NCI-H2227 (cell line): Measurements from ENCODE around the gene LYRM1.

Experiments used
- DNase-seq: peaks from one replicate; lab custom pipeline; 2025; ENCODE audit not compliant: unreplicated experiment; lab: John Stamatoyannopoulos, UW

The LYRM1 gene

DNA sequence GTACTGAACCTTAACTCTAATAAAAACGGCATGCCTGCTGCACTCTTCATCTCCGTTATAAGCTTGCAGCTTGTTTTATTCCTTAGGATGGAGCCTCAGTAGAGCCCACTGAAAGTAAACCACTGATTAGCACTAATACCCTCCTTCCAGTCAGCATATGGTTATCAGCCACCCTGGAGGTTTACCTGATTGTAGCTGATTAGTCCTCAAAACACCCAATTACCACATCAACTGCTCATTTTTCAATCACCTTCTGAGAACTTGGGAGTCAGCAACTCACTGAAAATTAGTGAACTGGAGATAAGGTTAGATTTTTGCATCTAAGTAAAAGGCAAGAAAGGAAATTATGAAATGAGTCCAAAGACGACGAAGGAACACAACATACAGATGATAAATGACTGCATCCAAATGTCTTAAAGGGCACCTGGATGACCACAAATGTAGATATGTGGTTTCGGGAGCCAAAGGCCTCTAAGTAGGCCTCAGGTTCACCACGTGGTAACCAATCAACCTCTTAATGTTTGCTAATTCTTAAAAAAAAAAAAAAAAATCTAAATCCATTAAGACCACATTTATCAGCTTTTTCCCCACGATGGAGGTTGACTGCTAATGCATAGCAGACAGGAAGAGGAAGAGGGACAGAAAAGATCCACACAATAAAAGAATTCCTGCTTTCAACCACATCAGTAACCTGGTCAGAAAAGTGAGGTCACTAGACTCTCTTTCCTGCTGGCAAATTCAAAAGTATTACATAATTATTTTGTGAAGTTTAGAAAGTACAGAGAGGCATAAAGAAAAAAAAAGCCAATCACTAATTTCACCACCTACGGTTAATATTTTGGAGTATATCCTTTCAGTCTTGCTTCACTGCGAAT is 28.4 kb upstream of the LYRM1 start:
- no peak for DNase-seq

DNA sequence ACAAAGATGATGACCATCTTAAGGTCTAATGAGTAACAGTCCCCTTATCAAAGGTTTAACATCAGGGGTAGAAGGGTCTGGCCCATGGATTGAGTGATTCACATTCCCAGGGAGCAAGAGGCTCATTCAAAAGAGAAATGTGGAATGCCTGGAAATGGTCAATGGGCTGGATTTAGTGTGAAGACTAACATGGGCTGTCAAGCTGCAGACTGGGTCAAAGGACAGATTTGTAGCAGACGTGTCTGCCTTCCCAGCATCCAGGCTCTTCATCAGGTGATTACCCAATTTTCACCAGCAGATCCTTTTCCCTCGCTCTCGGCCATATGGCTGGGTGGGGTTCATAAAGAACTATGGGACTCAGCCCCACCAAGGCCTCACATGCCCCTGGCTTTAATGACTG is 27.2 kb upstream of the LYRM1 start:
- no peak for DNase-seq

DNA sequence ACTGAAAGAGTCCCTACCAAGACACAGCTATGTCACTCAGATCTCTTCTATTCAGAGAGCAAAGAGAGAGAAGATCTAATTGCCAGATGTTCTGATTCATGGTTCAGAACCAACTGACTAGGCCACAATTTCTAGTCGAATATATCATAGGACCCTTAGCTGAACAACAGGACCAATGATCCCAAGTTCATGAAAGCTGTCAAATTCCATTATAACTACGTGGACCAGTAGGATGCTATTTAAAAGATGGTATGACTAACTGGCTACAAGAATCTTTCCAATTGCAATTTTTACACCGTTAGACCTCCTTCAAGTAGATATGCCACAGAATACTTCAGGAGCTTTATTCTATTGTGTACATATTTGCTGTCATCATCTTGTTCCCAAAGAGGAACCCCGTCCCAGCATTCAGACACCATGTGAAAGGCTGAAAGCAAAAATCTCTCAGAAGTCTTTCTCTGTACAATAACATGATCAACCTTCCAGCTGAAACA is 26.4 kb upstream of the LYRM1 start:
- no peak for DNase-seq

DNA sequence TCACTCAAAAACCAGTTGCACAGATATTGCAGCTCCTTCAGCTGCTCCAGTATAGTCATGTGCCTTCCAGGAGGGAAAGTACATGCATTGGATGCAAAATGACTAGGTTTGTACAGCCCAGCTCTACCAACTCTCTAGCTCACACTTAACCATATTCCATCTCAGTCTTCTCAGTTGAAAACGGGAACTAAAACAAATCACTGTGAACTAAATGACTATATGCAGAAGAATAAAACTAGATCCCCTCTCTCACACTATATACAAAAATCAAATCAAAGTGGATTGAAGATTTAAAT is 25.3 kb upstream of the LYRM1 start:
- DNase-seq = no peak

DNA sequence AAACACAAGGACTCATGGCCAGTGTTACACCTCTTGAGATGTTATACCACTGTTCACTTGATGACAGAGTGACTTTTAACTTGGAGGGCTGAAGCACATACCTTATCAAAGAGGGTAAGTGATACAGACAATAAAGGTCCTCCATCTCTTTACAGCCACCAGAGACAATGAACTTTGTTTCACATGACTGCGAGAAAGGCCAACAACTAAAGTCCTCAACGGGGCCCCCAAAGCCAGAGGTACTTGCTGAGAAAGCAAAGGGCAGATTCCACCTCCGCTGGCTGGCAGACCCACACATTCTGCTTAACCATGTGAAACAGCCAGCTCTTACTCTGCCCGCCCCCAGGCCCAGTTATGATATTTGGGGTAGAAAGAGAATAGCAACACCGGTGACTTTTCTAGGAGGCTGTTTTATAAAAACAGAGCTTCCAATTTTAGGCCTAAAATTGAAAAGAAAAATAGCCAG is 21.9 kb upstream of the LYRM1 start:
- DNase-seq = no peak

DNA sequence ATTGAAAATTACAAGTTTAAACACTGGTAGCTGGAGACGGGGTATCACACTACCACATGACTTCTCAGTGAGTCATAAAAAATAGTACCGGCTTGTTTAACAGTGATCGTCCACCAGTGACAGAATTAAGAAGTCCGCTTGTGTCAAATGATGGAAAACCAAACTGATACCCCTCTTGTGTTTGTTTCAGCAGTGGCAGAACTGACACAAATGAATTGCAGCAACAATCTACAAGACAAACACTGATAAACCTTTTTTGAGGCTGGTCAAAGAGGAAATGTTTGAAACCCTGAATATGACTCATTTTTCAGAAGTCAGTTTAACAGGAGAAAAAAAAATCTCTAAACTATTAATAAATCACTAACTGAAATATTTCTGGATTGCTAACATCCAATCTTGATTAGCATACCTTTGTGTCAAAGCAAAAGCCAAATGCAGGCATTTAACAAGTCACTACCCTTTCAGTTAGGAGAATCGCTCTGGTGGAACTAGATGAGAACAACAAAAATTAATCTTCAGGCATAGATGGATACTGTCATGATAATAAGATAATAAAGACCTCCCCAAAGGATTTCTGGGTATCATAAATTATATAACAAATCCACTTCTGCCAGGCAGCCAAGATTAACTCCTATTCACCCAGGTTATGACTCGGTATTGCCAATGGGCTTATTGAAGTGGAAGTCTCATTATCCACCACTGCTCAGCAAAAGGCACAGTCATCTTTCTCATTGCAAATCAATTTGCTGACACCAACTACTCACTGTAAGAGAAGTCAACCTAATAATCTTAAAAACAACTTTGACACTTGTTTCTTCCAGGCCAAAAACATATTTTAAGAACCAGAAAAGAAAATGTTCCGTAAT is 21.2 kb upstream of the LYRM1 start:
- no peak for DNase-seq

DNA sequence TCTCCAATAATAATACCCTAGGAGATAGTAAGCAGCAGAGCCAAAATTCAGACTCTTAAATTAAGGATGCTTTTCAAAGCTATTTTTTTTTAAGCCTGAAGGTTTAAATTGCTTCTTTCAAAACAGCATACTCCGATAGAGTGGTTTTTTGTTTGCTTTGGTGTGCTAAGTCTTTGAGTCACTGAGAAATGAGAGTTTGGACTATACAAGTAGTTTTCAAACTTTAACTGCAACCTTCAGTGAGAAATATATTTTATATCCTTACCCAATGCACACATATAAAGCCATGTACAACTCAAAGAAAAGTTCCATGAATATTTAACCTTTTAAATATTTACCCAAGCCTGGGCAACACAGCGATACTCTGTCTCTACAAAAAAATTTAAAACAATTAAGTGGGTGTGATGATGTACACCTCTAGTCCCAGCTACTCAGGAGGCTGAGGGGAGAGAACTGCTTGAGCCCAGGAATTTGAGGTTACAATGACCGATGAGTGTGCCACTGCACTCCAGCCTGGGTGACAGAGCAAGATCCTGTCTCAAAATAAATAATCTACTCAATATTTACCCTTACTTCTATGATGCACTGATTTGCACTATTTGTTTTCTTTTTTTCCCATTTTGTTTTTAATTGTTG is 19.6 kb upstream of the LYRM1 start:
- no peak for DNase-seq

DNA sequence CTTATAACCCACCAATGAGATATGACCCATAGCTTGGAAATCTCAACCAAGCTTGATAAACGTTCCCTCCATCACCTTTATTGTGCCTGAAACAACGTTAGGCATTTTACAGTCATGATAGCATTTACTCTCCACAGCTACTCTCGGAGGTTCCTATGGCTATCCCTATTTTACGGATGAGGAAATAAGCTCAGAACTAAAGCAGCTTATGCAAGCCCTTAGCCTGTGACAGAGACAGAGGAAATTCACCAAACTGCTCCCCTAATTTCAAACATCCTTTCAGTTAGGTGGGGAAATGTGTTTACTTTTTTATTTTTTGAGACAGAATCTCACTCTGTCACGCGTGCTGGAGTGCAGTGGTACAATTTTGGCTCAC is 19.1 kb upstream of the LYRM1 start:
- DNase-seq = no peak

DNA sequence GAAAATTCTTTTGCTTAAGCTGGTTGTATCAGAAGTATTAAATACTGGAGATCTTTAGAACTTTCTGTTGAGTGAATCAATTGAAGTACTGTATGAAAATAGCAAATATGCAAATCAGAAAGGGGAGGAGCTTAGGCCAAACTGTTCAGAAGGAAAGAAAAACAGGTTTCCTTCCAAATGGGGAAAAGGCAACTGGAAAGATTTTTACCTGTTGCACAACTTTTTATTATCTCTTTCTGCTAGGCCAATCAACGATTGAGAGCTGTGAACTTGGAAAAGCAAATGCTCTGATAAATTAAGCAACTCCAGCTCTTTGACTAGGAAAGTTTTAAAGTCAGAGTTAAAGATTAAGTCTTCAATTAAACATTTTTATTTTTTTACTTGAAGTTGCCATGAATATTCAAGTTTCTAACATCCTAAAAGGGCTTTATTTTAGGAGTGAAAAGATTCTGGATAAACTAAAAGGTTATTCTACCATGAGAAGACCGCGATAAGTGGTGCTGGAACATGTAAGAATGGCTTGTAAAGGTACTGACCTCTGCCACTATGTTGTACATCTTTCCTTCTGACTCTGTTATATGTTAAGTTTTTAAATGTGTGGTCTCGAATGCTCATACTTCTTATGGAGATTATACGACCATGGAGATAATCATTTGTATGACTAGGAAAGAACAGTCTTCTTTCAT is 16.9 kb upstream of the LYRM1 start:
- no peak for DNase-seq

DNA sequence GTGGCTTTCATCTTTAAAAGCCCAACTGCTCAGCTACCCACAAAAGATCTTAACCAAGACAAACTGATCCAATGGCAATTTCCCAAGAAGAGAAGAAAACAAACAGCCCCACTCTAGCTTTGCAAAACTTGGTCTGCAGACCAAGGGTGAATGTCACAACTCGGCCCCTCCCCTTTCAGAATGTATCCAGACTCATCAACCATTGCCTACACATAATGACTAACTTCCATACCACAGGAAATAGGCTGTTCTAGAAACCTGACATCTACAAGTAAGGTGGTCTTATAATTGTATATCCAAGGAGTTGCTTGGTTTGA is 16.4 kb upstream of the LYRM1 start:
- no peak for DNase-seq

DNA sequence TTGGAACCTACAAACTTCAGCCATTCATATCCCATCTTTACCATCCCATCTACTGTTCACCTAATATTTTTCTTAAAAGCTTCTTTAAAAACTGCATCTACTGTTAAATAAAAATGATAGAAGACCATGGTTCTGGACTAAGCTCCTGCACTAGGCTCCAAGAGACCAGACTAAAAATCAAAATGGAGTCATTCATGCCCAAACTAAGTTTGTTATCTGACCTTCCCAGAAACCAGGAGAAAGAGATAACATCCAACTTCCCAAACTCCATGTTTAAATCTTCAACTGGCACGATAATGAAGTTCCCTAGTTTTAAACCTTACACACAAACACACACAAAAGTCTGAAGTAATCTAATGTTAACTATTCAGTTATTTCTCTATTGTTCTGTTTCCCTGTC is 14.3 kb upstream of the LYRM1 start:
- no peak for DNase-seq

DNA sequence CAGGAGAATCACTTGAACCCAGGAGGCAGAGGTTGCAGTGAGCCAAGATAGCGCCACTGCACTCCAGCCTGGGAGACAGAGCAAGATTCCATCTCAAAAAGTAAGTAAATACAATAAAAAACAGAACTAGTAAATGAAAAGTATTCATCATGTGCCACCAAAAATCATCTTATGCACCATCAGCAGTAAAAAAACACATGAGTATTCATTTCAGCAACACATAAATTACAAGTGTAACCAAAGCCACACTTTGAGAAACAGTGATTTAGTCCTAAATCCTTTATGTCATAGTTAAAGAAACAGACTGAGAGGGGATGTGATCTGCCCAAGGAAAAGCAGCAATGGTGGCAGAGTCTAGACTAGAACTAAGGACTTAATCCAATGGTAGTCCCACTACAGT is 13.4 kb upstream of the LYRM1 start:
- DNase-seq = no peak

DNA sequence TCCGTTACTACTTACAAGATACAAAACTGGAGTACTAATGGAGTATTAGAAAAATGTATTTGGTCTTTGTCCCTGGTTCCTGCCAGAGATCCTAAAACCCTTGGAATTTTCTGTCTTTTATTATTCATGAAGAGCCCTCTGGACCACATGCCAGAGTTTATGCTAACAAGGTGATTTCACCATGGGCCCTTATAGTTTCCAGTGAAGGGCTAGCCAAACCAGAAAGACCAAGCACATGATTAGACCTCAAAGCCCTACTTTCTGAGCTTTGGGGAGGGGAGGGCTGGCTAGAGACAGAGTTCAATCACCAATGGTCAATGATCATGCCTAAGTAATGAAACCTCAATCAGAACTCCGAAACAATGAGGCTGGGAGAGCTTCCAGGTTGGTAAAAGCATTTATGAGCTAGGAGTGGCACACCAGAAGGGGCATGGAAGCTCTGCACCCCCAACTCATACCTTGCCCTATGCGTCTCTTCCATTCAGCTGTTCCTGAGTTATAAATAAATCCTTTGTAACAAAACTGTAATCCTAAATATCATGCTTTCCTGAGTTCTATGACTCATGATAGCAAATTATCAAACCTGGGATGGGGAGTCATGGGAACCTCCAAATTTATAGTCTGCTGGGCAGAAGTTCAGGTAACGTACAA is 10.8 kb upstream of the LYRM1 start:
- no peak for DNase-seq

DNA sequence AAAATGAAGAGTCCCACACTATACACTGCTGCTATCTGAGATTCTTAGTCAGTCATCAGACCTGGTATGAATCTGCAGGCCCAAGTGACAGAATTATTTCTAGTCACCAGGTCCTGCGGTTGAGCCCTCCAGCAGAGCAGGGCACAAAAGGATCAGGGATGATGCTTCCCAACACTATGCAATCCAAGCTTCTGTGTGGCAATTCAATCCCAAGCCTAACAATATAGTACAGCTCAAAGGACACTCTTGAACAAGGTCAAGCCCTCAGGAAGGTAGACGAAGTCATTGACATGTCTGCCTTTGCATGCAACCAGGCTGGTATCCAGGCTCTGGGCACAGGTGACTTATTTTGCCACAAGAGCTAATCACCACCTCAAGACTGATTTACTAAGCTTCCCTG is 6.2 kb upstream of the LYRM1 start:
- no peak for DNase-seq

DNA sequence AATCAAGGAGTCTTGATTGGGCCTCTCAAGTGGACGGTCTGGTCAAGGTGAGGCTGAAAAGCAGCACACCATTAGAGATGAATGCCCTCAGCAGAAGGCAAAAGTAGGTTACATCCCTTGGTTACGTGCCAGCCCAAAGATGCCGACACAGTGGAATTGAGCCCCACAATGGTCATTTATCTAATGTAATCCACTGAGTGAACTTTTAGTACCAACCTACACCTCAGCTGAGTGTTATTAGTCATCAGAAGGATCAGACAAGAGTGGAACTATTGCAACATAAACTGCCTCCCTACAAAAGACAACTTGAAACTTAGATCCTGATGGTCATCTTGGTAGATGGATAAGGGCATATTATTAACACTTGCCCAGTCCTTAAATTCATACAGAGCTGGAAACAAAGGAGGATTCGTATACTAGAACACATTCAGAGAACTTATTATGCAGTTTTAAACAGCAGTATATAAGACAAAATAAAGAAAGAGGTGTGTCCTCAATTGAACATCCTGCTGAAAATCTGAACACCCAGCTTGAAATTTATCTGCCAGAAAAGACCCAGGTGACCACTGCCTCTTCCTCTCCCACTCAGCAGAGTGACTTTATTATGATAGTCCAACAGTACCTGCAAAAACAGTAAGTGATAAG is 3.2 kb upstream of the LYRM1 start:
- DNase-seq = no peak

DNA sequence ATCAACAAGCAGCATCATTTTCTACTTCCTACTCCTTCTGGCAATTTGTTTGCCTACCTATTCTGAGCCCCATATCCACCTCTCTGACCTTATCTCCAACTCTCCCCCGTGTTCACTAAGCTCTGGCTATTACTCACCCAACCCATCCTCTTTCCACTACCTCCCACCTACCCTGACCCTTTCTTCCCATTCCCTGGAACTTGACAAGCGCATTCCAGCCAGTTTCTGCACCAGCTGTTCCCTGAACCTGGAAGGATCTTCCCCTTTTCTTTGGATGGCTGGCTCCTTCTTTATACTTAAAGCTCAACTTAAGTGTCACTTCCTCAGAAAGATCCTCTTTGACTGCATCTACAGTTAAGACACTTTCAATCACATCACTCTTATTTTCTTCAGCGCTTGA is 2.6 kb upstream of the LYRM1 start:
- DNase-seq = no peak

DNA sequence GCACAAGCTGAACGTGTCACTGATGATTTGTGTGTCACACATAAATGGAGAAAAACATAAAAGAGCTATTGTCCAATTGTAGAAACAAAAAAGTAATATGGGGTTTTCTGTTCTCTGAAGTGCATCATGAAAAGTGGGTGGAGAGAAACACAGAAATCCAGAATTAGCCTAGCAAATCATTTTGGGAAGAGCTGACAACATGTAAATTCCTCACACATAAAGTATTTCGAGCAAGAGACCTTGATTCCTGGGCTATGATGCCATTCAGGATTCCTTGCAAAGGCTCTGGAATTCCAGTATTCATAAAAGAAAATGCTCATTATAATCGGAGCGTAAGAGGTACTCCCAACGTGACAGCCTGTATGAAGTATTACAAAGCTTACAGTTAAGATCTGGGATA is 1.5 kb upstream of the LYRM1 start:
- no peak for DNase-seq

DNA sequence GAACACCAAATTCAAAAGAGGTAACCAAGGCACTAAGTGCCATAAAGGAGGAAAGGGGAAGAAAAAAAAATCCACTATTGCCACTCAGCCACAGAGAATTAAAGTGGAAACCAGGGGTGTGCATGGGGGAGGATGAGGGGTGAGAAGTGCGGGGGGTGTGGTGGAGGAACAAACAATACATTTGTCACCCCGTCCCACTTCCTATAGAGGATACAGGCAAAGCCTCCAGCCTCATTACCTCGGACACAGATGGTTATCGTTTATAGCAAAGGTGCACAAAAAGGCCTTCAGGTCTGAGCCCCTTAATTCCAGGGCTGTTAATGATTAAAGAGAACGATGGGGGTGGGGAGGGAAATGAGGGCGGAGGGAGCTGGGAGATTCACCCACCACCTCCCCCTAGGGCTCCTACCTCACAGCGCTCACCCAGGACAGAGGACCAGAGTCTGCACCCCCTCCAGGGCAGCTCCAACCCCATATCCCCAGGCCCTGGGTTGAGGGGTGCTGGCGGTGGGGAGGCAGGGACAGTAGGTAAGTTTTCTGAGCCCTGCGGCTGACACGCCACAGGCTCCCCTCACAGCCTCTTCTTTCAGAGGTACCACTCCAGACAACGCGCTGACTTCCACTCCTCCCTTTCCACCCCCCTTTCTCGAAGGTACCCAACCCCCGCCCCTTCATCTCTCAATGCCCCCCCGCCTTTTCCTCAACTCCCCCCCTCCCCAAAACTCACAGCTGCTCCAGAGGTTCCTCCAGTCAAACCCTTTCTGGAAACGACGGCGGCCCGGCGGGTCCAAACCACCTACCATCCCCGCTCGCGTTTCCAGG is 883 bp upstream of the LYRM1 start:
- no peak for DNase-seq

DNA sequence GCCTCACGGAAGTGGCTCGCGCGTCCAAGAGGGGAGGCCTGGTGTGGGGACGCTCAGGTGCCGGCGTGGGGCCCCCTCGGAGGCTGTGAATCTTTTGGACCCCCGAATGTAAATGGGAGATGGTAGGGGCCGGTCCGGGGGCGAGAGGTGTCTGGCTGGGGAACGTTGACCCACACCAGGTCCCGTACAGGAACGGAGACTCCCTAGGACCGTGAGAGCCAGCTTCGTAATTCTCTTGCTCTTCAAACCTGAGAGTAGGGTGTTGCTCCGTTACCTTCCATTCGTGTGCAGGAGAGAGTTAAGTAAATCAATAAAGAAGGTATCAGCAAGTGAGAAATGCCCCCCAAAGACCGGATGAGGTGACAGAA is 481 bp downstream of the LYRM1 start:
- peak; percentile 71 for DNase-seq
